ENCODE data around the gene PRAMEF20.

PRAMEF20 gene

DNA sequence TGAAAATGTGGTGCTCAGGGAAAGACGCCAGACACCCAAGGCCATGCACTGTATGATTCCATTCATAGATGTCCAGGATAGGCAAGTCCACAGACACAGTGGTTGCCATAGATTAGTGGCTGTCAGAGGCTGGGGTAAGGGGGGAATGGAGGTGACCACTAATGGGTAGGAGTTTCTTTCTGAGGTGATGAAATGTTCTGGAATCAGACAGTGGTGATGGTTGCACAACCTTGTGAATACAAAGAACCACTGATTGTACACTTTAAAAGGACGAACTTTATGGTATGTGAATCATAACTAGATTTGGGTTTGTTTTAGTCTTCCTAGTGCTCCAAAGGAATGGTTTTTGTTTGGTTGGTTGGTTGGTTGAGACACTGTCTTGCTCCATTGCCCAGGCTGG is 51.7 kb downstream of the PRAMEF20 start:
- no peak for DNase-seq (ENCODE audit: extremely low read depth in 1 of 2, low read depth in 1 of 2)

- no peak for DNase-seq (ENCODE audit: extremely low read depth in 1 of 2, low read depth in 1 of 2)
These were observed 52.4 kb downstream of the PRAMEF20 start for GRCh38 chr1:13462682-13463081.

GRCh38 chr1:13465515-13465914 is 55.3 kb downstream of the PRAMEF20 start:
- no peak for DNase-seq (ENCODE audit: extremely low read depth in 1 of 2, low read depth in 1 of 2)

DNA sequence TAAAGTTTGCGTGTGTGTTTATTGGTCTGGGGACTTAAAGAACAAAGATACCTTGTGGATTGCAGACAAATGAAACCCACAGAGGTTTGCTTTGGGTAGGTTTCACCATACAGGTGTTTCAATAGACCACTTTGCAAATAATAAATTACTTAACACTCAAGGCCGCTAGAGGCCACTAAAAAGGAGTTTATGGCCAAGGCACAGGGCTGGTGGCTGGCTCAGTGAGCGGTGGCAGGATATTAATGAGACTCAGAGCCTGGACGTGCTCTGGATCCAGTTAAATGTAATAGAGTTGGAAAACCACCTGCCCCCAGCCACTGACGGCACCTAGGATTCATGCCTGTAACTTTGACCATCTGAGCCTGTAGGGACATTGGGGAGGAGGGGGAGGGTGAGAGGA is 59.1 kb downstream of the PRAMEF20 start:
- DNase-seq (ENCODE audit: extremely low read depth in 1 of 2, low read depth in 1 of 2), result no peak

Data from stimulated activated CD8-positive, alpha-beta memory T cell treated with anti-CD3 and anti-CD28 coated beads, Interleukin-7, amount 100 ng/mL, for 48 hours (primary cell).